SK-N-MC (cell line): ENCODE results near the gene DOCK4.

Experiments used
- DNase-seq: peaks from one replicate; pipeline ENCODE4 v3.0.0-alpha.2; 2011; ENCODE audit warnings: low read depth, low spot score
- H3K27ac ChIP-seq: fragments of 200-600 bp; sonication (generic); 2 replicates; pipeline ENCODE4 v1.5.1; 2016; ENCODE audit warnings: mixed run types
- H3K36me3 ChIP-seq: fragments of 200-600 bp; sonication (generic); 2 replicates; pipeline ENCODE4 v1.6.1; 2017; ENCODE audit warnings: antibody characterized with exemption, low read length, mixed read lengths; ENCODE audit not compliant: insufficient read depth
- H3K4me3 ChIP-seq: fragments of 200-600 bp; sonication (generic); 2 replicates; pipeline ENCODE4 v1.5.1; 2016
- H3K9ac ChIP-seq: fragments of 200-600 bp; sonication (generic); 2 replicates; pipeline ENCODE4 v1.8.0; 2017; ENCODE audit warnings: mixed run types, mixed read lengths; ENCODE audit not compliant: insufficient read length
- H3K9me3 ChIP-seq: fragments of 200-600 bp; sonication (generic); 2 replicates; pipeline ENCODE4 v1.6.1; 2017; ENCODE audit warnings: low read depth, mild to moderate bottlenecking, antibody characterized with exemption, low read length, moderate library complexity, mixed read lengths
- EZH2 ChIP-seq: fragments of 200-600 bp; sonication (generic); IDR thresholded peaks from one replicate; pipeline ENCODE4 v1.6.1; 2017; ENCODE audit warnings: antibody characterized with exemption
- FOXP2 ChIP-seq: optimal IDR thresholded peaks from 2 replicates; pipeline ENCODE3; 2011; ENCODE audit warnings: mild to moderate bottlenecking, moderate library complexity; ENCODE audit not compliant: insufficient read depth; ENCODE audit errors: extremely low read length, control extremely low read depth
- POLR2AphosphoS5 ChIP-seq: IDR thresholded peaks from 2 replicates; pipeline ENCODE4 v1.6.1; 2012; ENCODE audit warnings: mild to moderate bottlenecking, low read depth, low read length, borderline replicate concordance

Gene DOCK4

DNA sequence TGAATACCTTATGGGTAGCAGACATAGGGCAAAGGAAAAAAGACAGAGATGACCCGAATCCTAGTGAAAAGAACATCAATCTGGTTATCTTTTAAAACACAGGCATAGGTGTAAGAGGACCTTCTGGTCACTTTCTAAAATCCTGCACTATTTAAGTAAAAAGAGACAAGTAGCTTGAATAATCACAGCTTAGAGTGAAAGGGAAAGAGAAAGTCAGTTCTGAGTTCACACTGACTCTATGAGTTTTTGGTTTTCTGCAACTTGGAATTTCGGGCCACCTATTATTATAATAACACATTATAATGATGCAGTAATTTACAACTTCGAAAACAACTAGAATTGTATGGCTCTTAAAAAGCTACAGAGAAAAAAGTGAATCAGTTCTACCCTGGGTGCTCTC, 247.8 kb downstream of the DOCK4 start:
- no peak overlapping the region for H3K4me3 ChIP-seq

DNA sequence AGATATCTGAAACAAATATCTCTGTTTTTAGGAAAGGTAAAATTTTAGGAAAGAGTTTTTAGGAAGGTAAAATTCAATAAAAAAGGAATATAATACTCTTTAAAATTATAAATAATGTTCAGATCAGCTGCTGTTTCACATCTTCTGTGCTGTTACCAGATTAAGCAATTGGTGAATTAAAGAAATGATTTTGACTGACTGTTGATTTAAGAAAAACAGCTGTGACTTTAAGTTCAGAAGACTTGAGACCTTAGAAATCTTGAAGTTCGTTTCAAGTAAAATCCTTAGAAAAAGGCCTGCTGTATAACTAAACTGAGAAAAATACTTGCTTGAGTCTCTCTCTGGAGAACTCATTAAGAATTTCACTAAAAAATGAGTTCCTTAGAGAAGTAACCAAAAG, 250.6 kb downstream of the DOCK4 start:
- Histone ChIP-seq H3K36me3 (no peaks in the 10 kb centered on the region), H3K9ac (no peak overlapping the region), H3K9me3 (no peaks in the 10 kb centered on the region), H3K27ac (no peak overlapping the region), H3K4me3 (no peak overlapping the region)
- TF ChIP-seq EZH2, result no peak
- no peak for TF ChIP-seq POLR2AphosphoS5
- no peak for TF ChIP-seq FOXP2
- no peak for DNase-seq

More for the DNA sequence above, 247.8 kb downstream of the DOCK4 start:
- Histone ChIP-seq H3K9me3 (no peaks in the 10 kb centered on the region), H3K27ac (no peak overlapping the region), H3K9ac (no peak overlapping the region), H3K36me3 (no peaks in the 10 kb centered on the region)
- no peak for DNase-seq
- TF ChIP-seq FOXP2 (no peak), EZH2 (no peak), POLR2AphosphoS5 (no peak)

DNA sequence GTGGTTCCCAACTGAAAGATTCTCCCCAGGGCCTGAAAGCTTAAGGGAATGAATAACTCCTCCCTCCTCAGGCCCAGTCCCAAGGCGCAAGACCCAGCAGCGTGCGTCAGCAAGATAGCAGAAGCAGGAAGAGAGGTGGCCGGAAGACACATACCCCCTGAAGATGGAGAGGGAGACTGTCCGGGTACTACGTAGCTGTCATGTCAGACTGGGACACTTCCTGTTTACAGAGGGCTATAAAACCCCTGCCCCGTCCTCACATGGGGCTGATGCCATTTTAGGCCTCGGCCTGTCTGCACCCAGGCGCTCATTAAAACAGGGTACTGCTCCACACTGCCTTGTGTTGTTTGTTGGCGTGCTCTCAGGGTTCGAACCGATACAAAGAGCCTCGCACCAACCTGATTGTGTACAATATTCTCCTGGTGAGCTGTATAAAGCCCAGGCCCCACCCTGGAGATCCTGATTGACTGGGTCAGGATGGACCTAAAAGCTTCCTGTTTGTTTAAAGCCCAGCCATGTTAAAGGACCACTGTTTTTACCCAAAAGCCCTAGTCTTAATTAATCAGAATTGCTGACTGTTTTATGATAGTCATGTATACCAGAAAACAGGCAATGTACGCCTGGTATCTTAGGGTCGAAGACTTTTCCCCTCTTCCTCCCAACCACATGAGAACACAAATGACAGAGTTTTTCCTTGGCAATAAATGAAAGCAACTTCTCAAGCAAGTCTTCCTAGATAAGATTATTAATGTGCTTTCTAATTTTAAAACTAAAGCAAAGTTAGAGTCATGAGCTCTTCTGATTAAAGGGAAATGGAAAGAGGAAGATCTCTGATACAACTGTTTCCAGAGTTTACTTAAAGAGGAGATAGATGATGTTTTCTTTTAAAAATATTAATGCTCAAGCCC, 251.5 kb downstream of the DOCK4 start:
- Histone ChIP-seq H3K36me3 (no peaks in the 10 kb centered on the region), H3K4me3 (no peak overlapping the region), H3K9me3 (no peaks in the 10 kb centered on the region), H3K9ac (no peak overlapping the region), H3K27ac (no peak overlapping the region)
- TF ChIP-seq FOXP2, result no peak
- no peak for TF ChIP-seq POLR2AphosphoS5
- TF ChIP-seq EZH2, result no peak
- no peak for DNase-seq

DNA sequence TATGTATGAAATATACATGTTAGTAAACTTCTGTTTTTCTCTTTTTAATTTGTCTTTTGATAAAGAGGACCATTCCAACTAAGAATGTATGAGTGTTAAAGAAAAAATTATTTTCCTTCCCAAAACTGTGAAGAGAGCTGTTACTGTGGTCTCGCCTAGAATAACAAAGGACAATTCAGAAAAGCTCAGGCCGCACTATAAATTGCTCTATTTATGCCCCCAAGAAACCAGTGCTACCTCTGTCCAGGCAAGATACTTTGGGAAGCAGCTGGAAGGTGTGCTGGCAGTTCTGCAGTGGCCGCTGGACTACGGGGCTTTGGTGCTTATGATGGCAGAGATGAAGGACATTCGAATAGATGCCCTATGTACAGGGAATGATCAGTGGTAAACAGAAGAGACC, 252.1 kb downstream of the DOCK4 start:
- H3K4me3 ChIP-seq, result no peak overlapping the region
- no peak for TF ChIP-seq FOXP2
- TF ChIP-seq POLR2AphosphoS5, result no peak
- TF ChIP-seq EZH2, result no peak
- no peaks in the 10 kb centered on the region for H3K9me3 ChIP-seq
- no peaks in the 10 kb centered on the region for H3K36me3 ChIP-seq
- no peak overlapping the region for H3K27ac ChIP-seq
- no peak overlapping the region for H3K9ac ChIP-seq
- DNase-seq, result no peak

DNA sequence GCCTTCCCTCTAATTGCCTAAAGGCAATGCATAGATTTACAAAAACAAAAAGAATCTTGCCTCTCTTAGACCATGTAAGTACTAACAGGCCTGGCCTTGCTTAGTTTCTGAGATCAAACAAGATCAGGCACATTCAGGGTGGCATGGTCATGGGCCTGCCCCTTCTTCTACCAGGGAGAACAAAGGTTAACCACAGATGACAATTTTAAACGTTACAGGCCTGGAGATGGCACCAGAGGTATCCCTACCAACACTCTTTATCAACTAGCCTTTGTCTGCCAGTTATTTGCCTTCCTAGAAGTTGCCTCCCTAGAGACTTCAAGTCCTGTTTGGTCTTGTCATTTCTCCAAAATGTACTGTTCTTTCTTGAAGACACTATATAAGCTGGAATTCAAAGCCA, 252.6 kb downstream of the DOCK4 start:
- DNase-seq, result no peak
- TF ChIP-seq FOXP2 (no peak), POLR2AphosphoS5 (no peak), EZH2 (no peak)
- no peak overlapping the region for H3K4me3 ChIP-seq
- H3K9me3 ChIP-seq, result no peaks in the 10 kb centered on the region
- no peaks in the 10 kb centered on the region for H3K36me3 ChIP-seq
- H3K27ac ChIP-seq, result no peak overlapping the region
- no peak overlapping the region for H3K9ac ChIP-seq

DNA sequence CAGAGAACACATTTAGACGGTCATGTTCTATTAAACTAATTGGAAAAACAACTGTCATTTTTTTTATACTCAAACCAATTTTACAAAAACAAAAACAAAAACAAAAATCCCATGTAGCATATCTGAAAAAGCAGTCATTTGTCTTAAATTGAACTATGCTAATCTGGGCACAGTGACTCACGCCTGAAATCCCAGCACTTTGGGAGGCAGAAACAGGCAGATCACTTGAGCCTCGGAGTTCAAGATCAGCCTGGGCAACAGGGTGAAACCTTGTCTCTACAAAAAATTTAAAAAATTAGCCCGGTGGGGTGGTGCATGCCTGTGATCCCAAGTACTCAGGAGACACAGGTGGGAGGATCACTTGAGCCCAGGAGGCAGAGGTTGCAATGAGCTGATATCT, 253.4 kb downstream of the DOCK4 start:
- no peak overlapping the region for H3K9ac ChIP-seq
- H3K27ac ChIP-seq, result no peak overlapping the region
- no peak overlapping the region for H3K4me3 ChIP-seq
- no peaks in the 10 kb centered on the region for H3K36me3 ChIP-seq
- DNase-seq, result no peak
- TF ChIP-seq EZH2 (no peak), FOXP2 (no peak), POLR2AphosphoS5 (no peak)
- H3K9me3 ChIP-seq, result no peaks in the 10 kb centered on the region

DNA sequence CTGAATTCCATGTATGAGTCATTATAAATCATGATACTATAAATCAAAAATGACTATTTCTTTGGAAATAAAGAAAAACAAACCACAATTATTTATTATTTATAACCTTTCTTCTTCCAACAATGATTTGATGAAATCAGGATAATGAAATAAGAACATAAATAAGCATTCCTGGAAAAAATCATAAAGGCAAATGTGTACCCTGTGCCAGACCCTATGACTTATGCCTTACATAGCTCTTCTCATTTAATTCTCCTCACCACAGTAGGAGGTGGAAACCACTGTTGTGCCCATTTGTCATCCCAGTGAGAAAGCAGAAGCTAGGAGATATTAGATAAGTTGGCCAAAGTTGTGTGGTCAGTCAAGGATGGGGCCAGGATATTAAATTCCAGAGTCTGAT, 255.1 kb downstream of the DOCK4 start:
- no peak for DNase-seq
- Histone ChIP-seq H3K9me3 (no peaks in the 10 kb centered on the region), H3K9ac (no peak overlapping the region), H3K27ac (no peak overlapping the region), H3K36me3 (no peaks in the 10 kb centered on the region), H3K4me3 (no peak overlapping the region)
- TF ChIP-seq FOXP2 (no peak), POLR2AphosphoS5 (no peak), EZH2 (no peak)

DNA sequence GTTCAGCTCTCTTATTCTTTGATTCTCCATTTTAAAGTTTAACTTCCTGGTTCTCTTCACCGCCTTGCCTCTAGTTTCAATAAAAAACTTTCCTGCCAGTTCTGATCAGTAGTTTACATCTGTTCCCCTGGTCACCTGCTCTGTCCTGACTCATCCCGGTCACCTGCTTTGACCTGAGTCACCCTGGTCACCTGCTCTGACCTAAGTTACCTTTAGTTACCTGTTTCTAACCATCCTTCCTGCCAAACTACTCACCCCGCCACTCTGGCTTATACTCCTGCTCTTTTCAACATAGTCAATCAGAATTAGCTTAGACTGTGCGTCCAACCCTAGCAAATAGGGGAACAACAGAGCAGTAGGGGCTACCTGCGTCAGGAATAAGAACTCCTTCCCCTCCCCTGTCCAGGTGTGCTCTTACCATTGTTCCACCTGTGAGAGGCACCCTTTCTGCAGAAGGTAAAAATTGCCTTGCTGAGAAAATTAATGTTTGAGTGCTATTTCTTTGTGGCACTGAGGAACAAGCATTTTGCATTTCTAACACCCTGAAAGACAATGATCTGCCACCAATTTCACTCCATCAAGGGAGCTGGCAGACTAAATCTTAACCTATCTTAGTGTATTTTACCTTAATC, 263.6 kb downstream of the DOCK4 start:
- DNase-seq, result no peak
- H3K4me3 ChIP-seq, result no peak overlapping the region
- no peak overlapping the region for H3K9ac ChIP-seq
- no peak for TF ChIP-seq POLR2AphosphoS5
- no peak for TF ChIP-seq FOXP2
- no peak for TF ChIP-seq EZH2
- H3K27ac ChIP-seq, result no peak overlapping the region
- H3K9me3 ChIP-seq, result peaks cover 7% of the 10 kb centered on the region; the same call in 1 of the 2 replicates
- no peaks in the 10 kb centered on the region for H3K36me3 ChIP-seq

DNA sequence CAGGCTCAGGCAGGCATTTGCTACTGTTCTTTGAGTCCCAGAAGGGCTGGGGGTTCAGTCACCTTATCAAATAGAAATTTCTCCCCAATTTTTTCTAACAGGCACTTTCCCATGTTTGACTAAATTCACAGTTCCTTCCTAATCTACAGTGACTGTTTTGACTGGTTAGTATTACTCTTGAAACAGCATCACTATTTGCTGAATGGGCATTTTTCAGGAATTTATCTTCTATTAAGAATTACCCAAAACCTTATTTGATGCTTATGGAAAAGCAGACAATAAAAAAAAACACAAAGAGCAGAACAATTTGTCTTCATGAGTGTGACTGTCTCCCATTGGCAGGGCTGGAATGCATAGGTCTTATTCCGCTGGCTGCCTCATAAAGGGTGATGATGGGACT, 269.0 kb downstream of the DOCK4 start:
- no peak overlapping the region for H3K27ac ChIP-seq
- no peak for TF ChIP-seq EZH2
- TF ChIP-seq POLR2AphosphoS5, result no peak
- TF ChIP-seq FOXP2, result no peak
- H3K36me3 ChIP-seq, result no peaks in the 10 kb centered on the region
- no peak for DNase-seq
- H3K9me3 ChIP-seq, result peaks cover 3% of the 10 kb centered on the region; the same call in 1 of the 2 replicates
- H3K4me3 ChIP-seq, result no peak overlapping the region
- H3K9ac ChIP-seq, result no peak overlapping the region
